Amygdala (tissue), 56 donors: ENCODE measurements around the gene ACTL6A.
A peak's percentile ranks its signal among the peaks of the same experiment; 100 is the strongest.

ENCODE experiments used
- DNase-seq, 56 donors: peaks; one replicate each; lab custom pipeline; 2025; lab: John Stamatoyannopoulos, UW

ACTL6A gene

GRCh38 chr3:179589143-179589542 lies 26.4 kb downstream of the ACTL6A start:
- no peak for DNase-seq

GRCh38 chr3:179590669-179591068 lies 27.9 kb downstream of the ACTL6A start:
- DNase-seq, result no peak

GRCh38 chr3:179591313-179591712 lies 28.6 kb downstream of the ACTL6A start:
- no peak for DNase-seq

GRCh38 chr3:179599531-179599930 lies 36.8 kb downstream of the ACTL6A start:
- DNase-seq, result no peak

- DNase-seq, result no peak
These were observed 40.6 kb downstream of the ACTL6A start for GRCh38 chr3:179603321-179603720.

GRCh38 chr3:179603831-179604230 lies 41.1 kb downstream of the ACTL6A start:
- DNase-seq, result no peak

- peak; percentile 64 to 99 (median 92) for DNase-seq
These were observed 41.8 kb downstream of the ACTL6A start, which contains the start of the genes MRPL47 and NDUFB5 for GRCh38 chr3:179604321-179605078. MRPL47 (minus strand) TSS chr3:179604638; CDS start chr3:179604624, 14 bp downstream. NDUFB5 (plus strand) TSS chr3:179604794; CDS start chr3:179604816, 22 bp downstream.

GRCh38 chr3:179606534-179607085 lies 43.9 kb downstream of the ACTL6A start:
- DNase-seq, result no peak

GRCh38 chr3:179608931-179609720 lies 46.4 kb downstream of the ACTL6A start:
- no peak for DNase-seq

- no peak for DNase-seq
These were observed 47.3 kb downstream of the ACTL6A start for GRCh38 chr3:179610066-179610465.

GRCh38 chr3:179613807-179614206 lies 51.1 kb downstream of the ACTL6A start:
- DNase-seq, result no peak

GRCh38 chr3:179615458-179616173 lies 52.9 kb downstream of the ACTL6A start:
- DNase-seq, result no peak

- no peak for DNase-seq
These were observed 59.3 kb downstream of the ACTL6A start for GRCh38 chr3:179622023-179622422.

- DNase-seq, result no peak
These were observed 61.7 kb downstream of the ACTL6A start for GRCh38 chr3:179624451-179624850.

- DNase-seq, result no peak
These were observed 68.2 kb downstream of the ACTL6A start for GRCh38 chr3:179630753-179631451.
